Fibroblast of mammary gland (primary cell): ENCODE measurements around the gene RGPD3.
"Not testable (repeated sequence)": the region's sequence is repeated elsewhere in the genome, so short reads cannot be mapped to it uniquely, and the experiment has no call there.

Experiments
- DNase-seq: peaks from one replicate; pipeline ENCODE4 v3.0.0-alpha.2; 2010; ENCODE audit warnings: low read depth
- H3K4me3 ChIP-seq: 2 replicates; pipeline ENCODE4 v1.5.1; 2011; ENCODE audit warnings: low read depth, mild to moderate bottlenecking, low read length, moderate library complexity; ENCODE audit not compliant: control insufficient read depth
- CTCF ChIP-seq: conservative IDR thresholded peaks from 2 replicates; pipeline ENCODE4 v1.5.1; 2011; ENCODE audit warnings: low read depth, low read length, inconsistent platforms; ENCODE audit not compliant: control insufficient read depth, insufficient read depth

The RGPD3 gene

GRCh38 chr2:106500350-106500749 lies 32.1 kb upstream of the RGPD3 start:
- not testable (repeated sequence) for DNase-seq, H3K4me3 ChIP-seq

DNA sequence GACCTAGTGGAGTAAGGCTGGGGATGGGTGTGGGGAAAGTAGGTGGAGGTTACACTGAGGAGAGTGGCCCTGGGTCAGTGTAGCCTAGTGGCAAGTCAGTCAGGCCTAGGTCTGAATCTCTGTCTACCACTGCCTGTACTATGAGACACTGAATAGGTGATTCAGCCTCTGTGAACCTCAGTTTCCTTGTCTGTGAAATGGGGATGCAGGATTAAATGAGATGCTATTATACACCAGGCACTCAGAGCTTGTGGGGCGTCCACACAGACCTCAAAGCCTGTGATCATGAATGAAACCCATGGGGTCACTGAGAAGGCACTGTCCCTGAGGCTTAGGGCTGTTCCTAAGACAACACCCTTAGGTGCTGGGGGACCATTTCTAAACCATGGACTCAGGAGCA lies 30.3 kb upstream of the RGPD3 start:
- not testable (repeated sequence) for DNase-seq, H3K4me3 ChIP-seq

- not testable (repeated sequence) for H3K4me3 ChIP-seq
- peak; percentile 0 for DNase-seq
These were observed 24.7 kb upstream of the RGPD3 start for GRCh38 chr2:106492913-106493312.

- H3K4me3 ChIP-seq, DNase-seq: not testable (repeated sequence)
These were observed 24.2 kb upstream of the RGPD3 start for GRCh38 chr2:106492399-106492798.

DNA sequence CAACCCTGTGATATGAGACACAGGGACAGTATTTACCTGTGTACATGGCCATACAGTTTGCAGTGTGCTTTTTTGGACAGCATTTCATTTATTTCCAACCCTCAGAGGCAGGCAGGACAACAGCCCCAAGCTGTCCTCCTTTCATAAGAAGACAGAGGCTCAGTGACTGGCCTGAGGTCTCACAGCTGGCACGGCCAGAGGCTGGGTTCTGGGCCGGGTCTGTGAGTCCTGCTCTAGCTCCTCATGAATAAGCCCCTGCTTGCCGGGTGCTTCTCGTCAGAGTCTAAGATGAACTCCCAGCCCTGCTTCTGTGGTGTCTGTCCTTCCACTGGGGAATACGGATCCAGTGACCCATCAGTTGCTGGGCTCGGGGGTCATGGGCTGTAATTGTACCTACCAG lies 21.5 kb upstream of the RGPD3 start:
- not testable (repeated sequence) for DNase-seq, H3K4me3 ChIP-seq

DNA sequence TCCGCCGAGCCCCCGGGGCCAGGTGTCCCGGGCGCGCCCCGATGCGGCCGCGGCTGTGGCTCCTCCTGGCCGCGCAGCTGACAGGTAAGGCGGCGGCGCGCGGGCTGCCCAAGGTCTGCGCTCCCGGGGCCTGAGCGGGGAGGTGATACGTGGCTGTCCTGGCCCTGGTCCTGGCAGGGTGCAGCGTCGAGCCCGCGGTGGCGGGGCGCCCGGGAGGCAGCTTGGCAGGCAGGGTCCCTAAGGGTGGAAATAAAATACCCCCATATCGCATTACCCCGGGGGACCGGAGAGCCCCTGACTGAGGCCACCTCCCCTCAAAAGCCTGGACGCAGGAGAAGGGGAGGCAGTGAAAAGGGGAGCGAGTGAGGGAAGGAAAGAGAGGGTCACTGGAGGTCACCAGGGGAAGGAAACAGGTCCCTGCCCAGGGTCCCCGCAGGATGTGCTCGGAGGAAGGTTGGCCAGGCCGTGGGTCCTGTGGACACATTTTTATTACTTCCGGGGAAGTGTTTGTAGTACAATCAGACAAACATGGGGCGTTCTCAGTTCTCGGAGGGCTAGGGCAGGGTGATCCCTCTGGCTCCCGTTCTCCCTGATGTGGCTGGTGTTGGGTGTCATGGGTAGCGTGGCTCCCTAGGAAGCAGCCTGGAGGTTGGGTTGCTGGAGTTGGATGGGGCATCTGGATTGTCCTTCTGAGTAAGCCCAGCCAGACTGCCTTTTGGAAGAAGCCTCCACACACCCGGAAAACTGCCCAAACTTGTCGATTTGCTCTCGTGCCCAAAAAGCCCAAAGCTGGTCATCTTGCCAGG lies 19.4 kb upstream of the RGPD3 start:
- not testable (repeated sequence) for DNase-seq, H3K4me3 ChIP-seq

DNA sequence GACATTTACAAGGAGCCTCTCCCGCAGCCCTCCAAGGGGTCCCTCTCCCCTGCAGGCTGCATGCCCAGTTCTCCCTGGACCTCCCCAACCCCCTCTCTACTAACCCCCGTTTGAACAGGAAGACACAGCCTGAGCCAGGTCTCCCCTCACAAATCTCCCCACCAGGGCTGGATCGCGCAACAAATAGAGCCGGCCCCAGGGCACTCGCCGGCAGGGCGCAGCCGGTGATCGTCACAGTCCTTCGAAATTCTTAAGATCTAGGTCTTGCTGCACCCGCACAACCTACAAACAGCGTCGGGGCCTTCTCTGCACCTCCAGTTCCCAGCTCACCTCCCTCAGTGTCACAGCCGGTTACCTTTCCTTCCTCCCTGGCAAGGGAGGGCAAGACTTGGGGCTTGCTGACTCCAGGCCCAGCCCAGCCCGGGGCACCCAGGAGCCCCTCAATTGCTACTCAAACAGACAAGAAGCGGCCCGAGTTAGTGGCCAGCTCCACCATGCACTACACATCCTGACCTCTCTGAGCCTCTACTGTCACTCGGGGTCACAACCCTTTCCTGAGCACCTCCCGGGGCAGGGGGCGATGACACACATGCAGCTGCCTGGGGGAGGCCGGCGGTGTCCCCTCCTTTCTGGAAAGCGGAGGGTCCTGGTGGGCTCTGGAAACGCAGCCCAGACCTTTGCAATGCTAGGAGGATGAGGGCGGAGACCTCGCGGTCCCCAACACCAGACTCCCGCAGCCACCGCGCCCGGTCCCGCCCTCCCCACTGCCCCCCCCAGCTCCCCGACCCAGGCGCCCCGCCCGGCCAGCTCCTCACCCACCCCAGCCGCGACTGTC lies 18.6 kb upstream of the RGPD3 start, which contains the start of gene CD8B2:
Gene CD8B2 (plus strand): TSS at position 814 of the 835 bp plus-strand sequence. CDS start 63 bp downstream, outside the sequence.
- not testable (repeated sequence) for H3K4me3 ChIP-seq, DNase-seq

DNA sequence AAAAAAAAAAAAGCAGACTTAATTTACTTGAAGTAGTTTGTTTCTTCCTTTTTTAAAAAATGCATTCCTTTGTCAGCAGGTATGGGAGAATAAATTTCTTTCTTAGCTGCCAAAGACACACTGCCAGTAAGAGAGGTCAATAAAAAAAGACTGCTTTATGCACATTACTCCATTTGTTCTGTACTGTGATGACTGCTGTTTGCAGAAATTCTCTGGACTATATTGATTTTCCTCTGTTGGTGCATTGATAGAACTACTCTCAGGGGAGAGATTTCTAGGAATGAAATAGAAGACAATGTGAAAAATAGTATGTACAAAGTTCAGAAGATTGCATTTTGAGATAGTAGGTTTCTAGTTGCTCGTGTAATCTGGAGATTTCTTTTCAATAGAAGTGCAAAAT lies 11.3 kb upstream of the RGPD3 start:
- not testable (repeated sequence) for H3K4me3 ChIP-seq

DNA sequence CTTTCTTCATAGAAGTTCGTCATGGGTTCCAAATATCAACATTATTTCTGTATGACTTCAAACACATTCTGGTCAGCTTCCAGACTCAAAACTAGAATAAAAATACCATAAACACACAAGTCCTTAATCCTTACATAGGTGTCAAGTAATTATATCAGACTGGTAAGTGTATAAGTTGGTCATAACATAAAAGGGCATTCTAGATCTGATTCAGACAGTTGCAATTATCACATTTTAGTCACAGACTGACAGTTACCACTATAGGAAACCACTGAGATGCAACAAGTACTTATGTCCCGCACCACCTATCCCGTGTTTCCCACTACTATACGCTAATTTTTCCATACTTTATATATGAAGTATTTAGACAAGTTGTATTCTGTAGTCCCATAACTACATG lies 9.4 kb upstream of the RGPD3 start:
- not testable (repeated sequence) for H3K4me3 ChIP-seq, DNase-seq

More for the DNA sequence above, 11.3 kb upstream of the RGPD3 start:
- not testable (repeated sequence) for DNase-seq

GRCh38 chr2:106470658-106471057 lies 2.4 kb upstream of the RGPD3 start:
- not testable (repeated sequence) for H3K4me3 ChIP-seq, DNase-seq
- peak; percentile 10 for TF ChIP-seq CTCF

DNA sequence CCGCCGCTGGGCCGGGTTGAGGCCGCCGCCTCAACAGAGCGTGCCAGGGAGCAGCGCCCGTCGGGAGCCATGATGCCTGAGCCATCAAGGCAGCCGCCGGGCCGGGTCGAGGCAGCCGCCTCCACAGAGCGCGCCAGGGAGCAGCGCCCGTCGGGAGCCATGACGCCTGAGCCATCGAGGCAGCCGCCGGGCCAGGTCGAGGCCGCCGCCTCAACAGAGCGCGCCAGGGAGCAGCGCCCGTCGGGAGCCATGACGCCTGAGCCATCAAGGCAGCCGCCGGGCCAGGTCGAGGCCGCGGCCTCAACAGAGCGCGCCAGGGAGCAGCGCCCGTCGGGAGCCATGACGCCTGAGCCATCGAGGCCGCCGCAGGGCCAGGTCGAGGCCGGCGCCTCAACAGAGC lies 697 bp downstream of the RGPD3 start:
- not testable (repeated sequence) for H3K4me3 ChIP-seq, DNase-seq

DNA sequence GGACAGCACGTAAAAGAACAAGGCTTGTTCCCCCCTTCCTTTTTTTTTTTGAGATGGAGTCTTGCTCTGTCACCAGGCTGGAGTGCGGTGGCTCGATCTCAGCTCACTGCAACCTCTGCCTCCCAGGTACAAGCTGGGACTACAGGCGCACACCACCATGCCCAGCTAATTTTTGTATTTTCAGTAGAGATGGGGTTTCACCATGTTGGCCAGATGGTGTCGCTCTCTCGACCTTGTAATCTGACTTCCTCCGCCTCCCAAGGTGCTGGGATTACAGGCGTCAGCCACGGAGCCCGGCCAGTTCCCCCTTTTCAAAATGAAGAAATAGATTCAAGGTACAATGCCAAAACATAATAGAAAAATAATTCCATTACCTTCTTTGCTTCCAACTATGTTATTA lies 6.3 kb downstream of the RGPD3 start:
- DNase-seq, result peak; percentile 1

DNA sequence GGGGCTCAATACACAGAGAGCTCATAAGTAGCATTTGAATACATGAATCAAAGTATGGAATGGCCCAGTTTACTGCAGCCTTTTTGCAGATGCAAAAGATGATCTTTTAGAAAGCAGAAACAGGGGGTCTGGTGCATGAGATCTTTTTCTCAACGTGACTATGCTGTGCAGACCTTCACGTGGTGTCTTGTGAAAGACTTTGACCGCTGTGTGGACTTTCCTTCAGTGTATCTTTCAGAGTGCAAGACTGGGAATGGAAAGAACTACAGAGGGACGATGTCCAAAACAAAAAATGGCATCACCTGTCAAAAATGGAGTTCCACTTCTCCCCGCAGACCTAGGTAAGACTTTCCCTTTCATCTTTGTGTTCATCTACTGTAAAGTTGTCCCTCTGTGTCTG lies 77.5 kb downstream of the RGPD3 start:
- not testable (repeated sequence) for DNase-seq, H3K4me3 ChIP-seq

More for the DNA sequence above, 6.3 kb downstream of the RGPD3 start:
- H3K4me3 ChIP-seq, result not testable (repeated sequence)
- peak; percentile 2 for TF ChIP-seq CTCF

DNA sequence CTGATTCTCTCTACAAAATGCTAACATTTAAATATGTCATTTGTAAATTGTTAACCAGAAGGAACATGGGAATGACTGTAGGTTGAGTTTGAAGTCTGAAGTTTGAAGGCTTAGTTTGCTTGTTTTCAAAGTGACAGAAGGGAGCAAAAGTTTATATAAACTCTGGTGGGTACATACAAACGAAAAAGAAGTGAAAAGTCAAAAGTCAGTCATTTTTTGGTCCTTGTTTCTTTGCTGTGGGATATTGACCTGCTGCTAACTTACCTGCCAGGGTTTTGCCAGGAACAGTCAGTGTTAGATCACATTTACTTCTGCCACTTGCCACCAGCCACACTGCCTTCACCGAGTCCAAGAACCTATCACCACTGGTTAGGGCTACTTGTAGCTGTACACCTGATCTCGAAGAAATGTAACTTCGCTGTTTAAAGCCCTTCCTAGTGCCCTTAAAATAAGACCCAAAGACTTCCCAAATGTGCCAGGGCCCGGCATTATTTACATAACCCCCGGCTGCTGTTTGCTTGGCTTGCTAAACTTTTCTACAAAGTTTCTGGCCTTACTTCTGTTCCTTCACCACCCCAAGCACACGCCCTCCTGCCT lies 79.3 kb downstream of the RGPD3 start:
- not testable (repeated sequence) for DNase-seq, H3K4me3 ChIP-seq

- not testable (repeated sequence) for DNase-seq, H3K4me3 ChIP-seq
These were observed 83.7 kb downstream of the RGPD3 start for GRCh38 chr2:106384548-106384947.

DNA sequence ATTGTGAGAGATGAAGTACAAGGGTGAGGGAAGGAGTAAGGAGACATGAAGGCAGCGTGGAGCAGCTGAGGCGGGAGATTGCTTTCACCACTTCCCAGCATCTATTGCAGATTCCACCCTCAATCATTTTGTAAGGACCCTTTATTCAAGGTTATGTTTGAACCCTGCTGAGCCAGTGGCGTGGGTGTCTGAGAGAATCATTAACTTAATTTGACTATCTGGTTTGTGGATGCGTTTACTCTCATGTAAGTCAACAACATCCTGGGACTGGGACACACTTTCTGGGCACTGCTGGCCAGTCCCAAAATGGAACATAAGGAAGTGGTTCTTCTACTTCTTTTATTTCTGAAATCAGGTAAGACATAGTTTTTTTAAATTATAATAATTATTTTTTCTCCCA lies 86.3 kb downstream of the RGPD3 start:
- H3K4me3 ChIP-seq, DNase-seq: not testable (repeated sequence)
